Spleen (tissue), 11 donors: ENCODE results near the gene CBFA2T2. TPM values are rescaled to one million over a fixed set of nuclear protein-coding genes. Genes with fewer than 3 reads are reported as not detected.

ENCODE experiments used
- DNase-seq: peaks from one replicate; pipeline ENCODE4 v3.0.0-alpha.2; 2020
- H3K27ac ChIP-seq, 8 donors: fragments of 200-600 bp; sonication (generic) in 7 of 8; 1 replicate in 4 of 8; 2 replicates in 4 of 8; pipeline versions ENCODE4 v1.5.0 to v1.8.0; 2016 to 2021; ENCODE audit warnings: inconsistent platforms in 4 of 8, mild to moderate bottlenecking in 4 of 8, moderate library complexity in 1 of 8
- H3K27me3 ChIP-seq, 7 donors: fragments of 200-600 bp; sonication (generic) in 6 of 7; replicated peaks in 1 of 7; 1 replicate in 4 of 7; 2 replicates in 3 of 7; pipeline versions ENCODE4 v1.5.0 to v1.8.0; 2016 to 2021; ENCODE audit warnings: inconsistent platforms in 3 of 7, mild to moderate bottlenecking in 1 of 7
- H3K36me3 ChIP-seq, 6 donors: fragments of 200-600 bp; sonication (generic) in 5 of 6; 1 replicate in 4 of 6; 2 replicates in 2 of 6; pipeline versions ENCODE4 v1.5.0 to v1.8.0; 2016 to 2021; ENCODE audit warnings: inconsistent platforms in 2 of 6
- H3K4me1 ChIP-seq, 6 donors: fragments of 200-600 bp; sonication (generic) in 5 of 6; 1 replicate in 3 of 6; 2 replicates in 3 of 6; pipeline versions ENCODE4 v1.5.0 to v1.8.0; 2016 to 2021; ENCODE audit warnings: inconsistent platforms in 3 of 6
- H3K4me3 ChIP-seq, 8 donors: fragments of 200-600 bp; sonication (generic) in 7 of 8; 1 replicate in 4 of 8; 2 replicates in 4 of 8; pipeline versions ENCODE4 v1.5.0 to v1.8.0; 2016 to 2021; ENCODE audit warnings: inconsistent platforms in 4 of 8, mild to moderate bottlenecking in 4 of 8, moderate library complexity in 2 of 8
- H3K9me3 ChIP-seq, 8 donors: fragments of 200-600 bp; sonication (generic) in 7 of 8; 1 replicate in 4 of 8; 2 replicates in 4 of 8; pipeline versions ENCODE4 v1.5.0 to v1.8.0; 2016 to 2021; ENCODE audit warnings: inconsistent platforms in 4 of 8
- POLR2A ChIP-seq, 3 donors: fragments of 450-650 bp; IDR thresholded peaks; one replicate each; pipeline ENCODE4 v1.5.1; 2017; ENCODE audit warnings: antibody characterized with exemption in 3 of 3, mild to moderate bottlenecking in 1 of 3
- POLR2AphosphoS5 ChIP-seq, 3 donors: sonication (generic); formaldehyde crosslinking; IDR thresholded peaks; one replicate each; pipeline ENCODE4 v1.5.1; 2017; ENCODE audit warnings: antibody characterized with exemption in 3 of 3
- WGBS, 5 donors: extraction: QIAGEN DNeasy Blood & Tissue Kit in 3 of 5; methylation state at CpG; one replicate each; pipeline versions ENCODE4 v1.1.5 to v1.1.7; 2013 to 2018; 5-methylcytosine and 5-hydroxymethylcytosine counted together
- intact Hi-C: fragments of 100-400 bp; cut with DNase I; formaldehyde crosslinking; loops from one replicate; pipeline ENCODE4 v1.15.0; 2023; ENCODE audit warnings: low total_unique reads
- polyA plus RNA-seq, 3 donors: library from polyadenylated mRNA; stranded (reverse); fragments of 200-250 nt; gene quantifications; one replicate each; pipeline ENCODE4 v1.2.1, GENCODE V29; 2013
- total RNA-seq, 7 donors: library from RNA; depleted of rRNA in 3 of 7; stranded (reverse); fragments of >200 nt in 3 of 7; fragmentation: NEBNext Ultra II Directional in 4 of 7; extraction: Animal tissue kit (Norgen Biotek cat#: 25700) in 4 of 7; gene quantifications; one replicate each; pipeline versions ENCODE4 v1.1.0 to v1.2.1, GENCODE V29; 2016 to 2021
- TF ChIP-seq, protein P1 (sequence below), 11 experiments: fragments of 200-600 bp in 7 of 11; fragments of 450-650 bp in 4 of 11; sonication (generic) in 4 of 11; IDR thresholded peaks in 8 of 11; conservative IDR thresholded peaks in 3 of 11; 1 replicate in 7 of 11; 2 replicates in 4 of 11; pipeline versions ENCODE4 v1.4.0 to v1.8.0; 2016 to 2021; ENCODE audit warnings: antibody characterized with exemption in 11 of 11, inconsistent platforms in 4 of 11, mild to moderate bottlenecking in 1 of 11
- donor health status: healthy with polysubstance abuse.
- donor health status: DM: no; HTN: no; CAD: no; lungs with moderate emphysema.
- donor health status: DM: no; HTN: no; CAD: no.
- donor health status: Bipolar disorder and iron deficiency.
- donor health status: healthy.
- donor health status: DM: no; HTN: no; CAD: no.
- donor health status: DM: yes; HTN: yes; CAD: no.

CBFA2T2 gene
- total and polyA plus RNA-seq, 10 donors = 3.3 to 25.4 (median 17.8) TPM

DNA sequence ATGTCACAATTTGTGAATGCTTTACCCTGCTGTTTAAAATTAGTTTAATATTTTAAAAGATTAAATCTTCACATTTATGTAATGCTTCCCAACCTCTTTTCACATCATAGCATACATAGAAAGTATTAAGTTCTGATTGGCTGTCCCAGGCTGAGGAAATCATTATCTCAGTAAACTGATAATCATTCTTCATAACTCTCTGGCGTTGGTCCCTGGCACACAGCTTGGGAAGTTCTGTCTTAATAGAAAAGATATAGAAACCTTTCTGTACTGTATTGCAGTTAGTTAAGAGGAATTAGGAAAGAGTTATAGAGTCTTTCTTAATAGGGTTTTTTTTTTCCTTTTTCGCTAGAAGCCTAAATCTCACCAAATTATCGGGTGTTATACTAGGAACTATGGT lies 85.4 kb downstream of the CBFA2T2 start:
- no peak for DNase-seq
- Histone ChIP-seq H3K9me3 (no peaks in the 10 kb centered on the region), H3K4me3 (no peak overlapping the region), H3K27me3 (no peaks in the 10 kb centered on the region), H3K27ac (no peak overlapping the region), H3K36me3 (peaks cover 0 to 5% (median 0%) of the 10 kb centered on the region in 6 donors), H3K4me1 (peaks cover 0 to 34% (median 7%) of the 10 kb centered on the region in 6 donors)
- TF ChIP-seq, protein P1, sequence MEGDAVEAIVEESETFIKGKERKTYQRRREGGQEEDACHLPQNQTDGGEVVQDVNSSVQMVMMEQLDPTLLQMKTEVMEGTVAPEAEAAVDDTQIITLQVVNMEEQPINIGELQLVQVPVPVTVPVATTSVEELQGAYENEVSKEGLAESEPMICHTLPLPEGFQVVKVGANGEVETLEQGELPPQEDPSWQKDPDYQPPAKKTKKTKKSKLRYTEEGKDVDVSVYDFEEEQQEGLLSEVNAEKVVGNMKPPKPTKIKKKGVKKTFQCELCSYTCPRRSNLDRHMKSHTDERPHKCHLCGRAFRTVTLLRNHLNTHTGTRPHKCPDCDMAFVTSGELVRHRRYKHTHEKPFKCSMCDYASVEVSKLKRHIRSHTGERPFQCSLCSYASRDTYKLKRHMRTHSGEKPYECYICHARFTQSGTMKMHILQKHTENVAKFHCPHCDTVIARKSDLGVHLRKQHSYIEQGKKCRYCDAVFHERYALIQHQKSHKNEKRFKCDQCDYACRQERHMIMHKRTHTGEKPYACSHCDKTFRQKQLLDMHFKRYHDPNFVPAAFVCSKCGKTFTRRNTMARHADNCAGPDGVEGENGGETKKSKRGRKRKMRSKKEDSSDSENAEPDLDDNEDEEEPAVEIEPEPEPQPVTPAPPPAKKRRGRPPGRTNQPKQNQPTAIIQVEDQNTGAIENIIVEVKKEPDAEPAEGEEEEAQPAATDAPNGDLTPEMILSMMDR (IDR thresholded peaks at IDR 0.05 in 8 of 11, conservative IDR thresholded peaks at IDR 0.05 in 3 of 11) = no peak
- TF ChIP-seq POLR2A (IDR thresholded peaks at IDR 0.05) = no peak
- TF ChIP-seq POLR2AphosphoS5 (IDR thresholded peaks at IDR 0.05) = no peak
- WGBS, 5 donors = 56 to 83% (median 63%) methylated on average over 3 of the region's 3 CpGs
- intact Hi-C loops = no loop called here

GRCh38 chr20:33576432-33577125 lies 86.7 kb downstream of the CBFA2T2 start:
- intact Hi-C loops = no loop called here
- Histone ChIP-seq H3K27ac (no peak overlapping the region), H3K4me3 (no peak overlapping the region), H3K9me3 (no peaks in the 10 kb centered on the region), H3K4me1 (peaks cover 0 to 25% (median 2%) of the 10 kb centered on the region in 6 donors), H3K27me3 (no peaks in the 10 kb centered on the region), H3K36me3 (peaks cover 0 to 5% (median 0%) of the 10 kb centered on the region in 6 donors)
- TF ChIP-seq POLR2A (IDR thresholded peaks at IDR 0.05) (no peak), POLR2AphosphoS5 (IDR thresholded peaks at IDR 0.05) (no peak)
- TF ChIP-seq, protein P1 (IDR thresholded peaks at IDR 0.05 in 8 of 11, conservative IDR thresholded peaks at IDR 0.05 in 3 of 11) = no peak
- WGBS, 5 donors = 79 to 88% (median 84%) methylated on average over 4 of the region's 4 CpGs
- DNase-seq = no peak

- no peaks in the 10 kb centered on the region for H3K9me3 ChIP-seq
- H3K4me1 ChIP-seq = peaks cover 0 to 18% (median 2%) of the 10 kb centered on the region in 6 donors
- H3K27me3 ChIP-seq = no peaks in the 10 kb centered on the region
- DNase-seq = no peak
- 57 to 100% (median 90%) methylated on average over 1 of the region's 1 CpG for WGBS, 5 donors
- TF ChIP-seq POLR2AphosphoS5 (IDR thresholded peaks at IDR 0.05) (no peak), POLR2A (IDR thresholded peaks at IDR 0.05) (no peak)
- TF ChIP-seq, protein P1 (IDR thresholded peaks at IDR 0.05 in 8 of 11, conservative IDR thresholded peaks at IDR 0.05 in 3 of 11) = no peak
- H3K36me3 ChIP-seq = peaks cover 0 to 5% (median 0%) of the 10 kb centered on the region in 6 donors
- H3K27ac ChIP-seq = no peak overlapping the region
- intact Hi-C loops = no loop called here
- no peak overlapping the region for H3K4me3 ChIP-seq
These were observed 88.6 kb downstream of the CBFA2T2 start for GRCh38 chr20:33578510-33578909.

DNA sequence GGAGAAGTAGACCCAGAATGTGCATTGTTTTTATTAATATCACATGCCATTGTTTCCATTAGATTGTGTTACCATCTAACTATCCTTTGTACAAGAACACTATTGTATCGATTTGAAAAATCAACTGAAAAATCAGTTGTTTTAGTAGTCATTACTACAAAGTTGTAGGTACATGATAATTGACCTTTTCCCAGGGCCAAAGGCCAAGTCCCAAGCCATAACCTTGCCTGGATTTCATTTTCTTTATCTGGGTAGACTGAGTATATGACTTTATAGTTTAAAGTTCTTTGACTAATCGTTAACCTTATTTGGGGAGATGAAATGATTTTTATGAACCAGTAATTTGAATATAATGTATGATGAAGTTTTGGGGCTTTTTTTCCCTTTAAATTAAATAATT lies 93.2 kb downstream of the CBFA2T2 start:
- no peak for DNase-seq
- H3K27me3 ChIP-seq = no peaks in the 10 kb centered on the region
- H3K4me1 ChIP-seq = no peaks in the 10 kb centered on the region
- intact Hi-C loops = no loop called here
- 95 to 99% (median 98%) methylated on average over 2 of the region's 2 CpGs for WGBS, 5 donors
- no peak overlapping the region for H3K27ac ChIP-seq
- TF ChIP-seq POLR2AphosphoS5 (IDR thresholded peaks at IDR 0.05) = no peak
- TF ChIP-seq, protein P1 (IDR thresholded peaks at IDR 0.05 in 8 of 11, conservative IDR thresholded peaks at IDR 0.05 in 3 of 11) = no peak
- TF ChIP-seq POLR2A (IDR thresholded peaks at IDR 0.05) = no peak
- H3K4me3 ChIP-seq = no peak overlapping the region
- H3K9me3 ChIP-seq = no peaks in the 10 kb centered on the region
- H3K36me3 ChIP-seq = no peaks in the 10 kb centered on the region
